HG02973 (cell line): ENCODE results near the gene ZNF488.
"Not testable (repeated sequence)": the region's sequence is repeated elsewhere in the genome, so short reads cannot be mapped to it uniquely, and the experiment has no call there.

ENCODE experiments used
- ATAC-seq: cut with Tn5 transposase; IDR thresholded peaks from one replicate; pipeline ENCODE4 v1.9.1; 2021; ENCODE audit warnings: moderate library complexity; ENCODE audit not compliant: unreplicated experiment

The ZNF488 gene

GRCh38 chr10:47410271-47410670 lies 26.2 kb upstream of the ZNF488 start:
- no peak for ATAC-seq

- no peak for ATAC-seq
Observed at GRCh38 chr10:47409866-47410256, 25.8 kb upstream of the ZNF488 start.

- no peak for ATAC-seq
Observed at GRCh38 chr10:47409171-47409865, 25.2 kb upstream of the ZNF488 start.

GRCh38 chr10:47408606-47409005 lies 24.5 kb upstream of the ZNF488 start:
- no peak for ATAC-seq

- ATAC-seq, result no peak
Observed at GRCh38 chr10:47406870-47407691, 23.0 kb upstream of the ZNF488 start.

GRCh38 chr10:47406548-47406869 lies 22.4 kb upstream of the ZNF488 start:
- no peak for ATAC-seq

GRCh38 chr10:47405857-47406547 lies 21.9 kb upstream of the ZNF488 start:
- ATAC-seq, result no peak

- no peak for ATAC-seq
Observed at GRCh38 chr10:47404937-47405336, 20.8 kb upstream of the ZNF488 start.

GRCh38 chr10:47404446-47404845 lies 20.4 kb upstream of the ZNF488 start:
- no peak for ATAC-seq

GRCh38 chr10:47403446-47404318 lies 19.6 kb upstream of the ZNF488 start:
- ATAC-seq, result no peak

- ATAC-seq, result no peak
Observed at GRCh38 chr10:47402641-47403301, 18.7 kb upstream of the ZNF488 start.

- no peak for ATAC-seq
Observed at GRCh38 chr10:47401874-47402640, 18.0 kb upstream of the ZNF488 start.

GRCh38 chr10:47401210-47401609 lies 17.1 kb upstream of the ZNF488 start:
- no peak for ATAC-seq

- ATAC-seq, result no peak
Observed at GRCh38 chr10:47400786-47401185, 16.7 kb upstream of the ZNF488 start.

- ATAC-seq, result no peak
Observed at GRCh38 chr10:47400251-47400650, 16.2 kb upstream of the ZNF488 start.

- ATAC-seq, result no peak
Observed at GRCh38 chr10:47397256-47397655, 13.2 kb upstream of the ZNF488 start.

- no peak for ATAC-seq
Observed at GRCh38 chr10:47396311-47396717, 12.2 kb upstream of the ZNF488 start.

- ATAC-seq, result no peak
Observed at GRCh38 chr10:47389619-47390018, 5.5 kb upstream of the ZNF488 start.

- no peak for ATAC-seq
Observed at GRCh38 chr10:47388879-47389278, 4.8 kb upstream of the ZNF488 start.

- not testable (repeated sequence) for ATAC-seq
Observed at GRCh38 chr10:47386104-47386503, 2.0 kb upstream of the ZNF488 start.
